ENCODE measurements around the gene TFF2. TPM values are rescaled to one million over a fixed set of nuclear protein-coding genes. Genes with fewer than 3 reads are reported as not detected.

The TFF2 gene
- polyA plus RNA-seq, 4 donors, result 0.21 to 5.0 (median 1.4) TPM; not detected in 1

DNA sequence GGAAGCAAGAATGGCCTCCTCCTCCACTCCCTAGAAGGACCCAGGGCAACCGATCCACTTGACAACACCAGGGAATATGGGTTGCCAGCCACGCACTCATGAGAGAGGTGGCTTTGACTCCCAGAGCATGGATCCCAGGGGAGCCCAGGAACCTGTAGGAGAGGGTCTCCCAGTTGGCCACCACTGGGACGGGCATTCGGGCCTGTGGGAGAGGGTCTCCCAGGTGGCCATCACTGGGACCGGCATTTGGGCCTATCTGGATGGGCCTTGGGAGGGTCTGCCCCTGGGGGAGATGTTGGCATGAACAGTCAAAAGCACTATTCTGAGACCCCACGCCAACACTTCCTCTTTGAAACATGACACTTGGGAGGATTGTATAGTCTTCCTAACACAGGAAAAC, 15.0 kb upstream of the TFF2 start:
- Histone ChIP-seq H3K36me3 (ENCODE audit: control insufficient read depth in 3 of 3, insufficient read depth in 2 of 3, low read depth in 1 of 3, low read length in 3 of 3) (peaks cover 0 to 2% (median 0%) of the 10 kb centered on the region in 3 donors), H3K4me3 (ENCODE audit: low read depth in 1 of 3, low read length in 3 of 3) (no peak overlapping the region), H3K27me3 (ENCODE audit: control insufficient read depth in 3 of 3, insufficient read depth in 3 of 3, low read length in 3 of 3) (no peaks in the 10 kb centered on the region), H3K9me3 (ENCODE audit: control insufficient read depth in 2 of 2, insufficient read depth in 1 of 2, low read depth in 1 of 2, low read length in 1 of 2) (no peaks in the 10 kb centered on the region), H3K27ac (ENCODE audit: low read depth in 1 of 3, low read length in 2 of 3) (no peak overlapping the region), H3K4me1 (ENCODE audit: control insufficient read depth in 3 of 3, insufficient read depth in 2 of 3, low read depth in 1 of 3, low read length in 2 of 3) (peaks cover 0 to 23% (median 0%) of the 10 kb centered on the region in 3 donors)
- FAIRE-seq (no peak), DNase-seq (no peak)
- 69 to 85% (median 83%) methylated on average over 6 of the region's 6 CpGs for WGBS, 3 donors

DNA sequence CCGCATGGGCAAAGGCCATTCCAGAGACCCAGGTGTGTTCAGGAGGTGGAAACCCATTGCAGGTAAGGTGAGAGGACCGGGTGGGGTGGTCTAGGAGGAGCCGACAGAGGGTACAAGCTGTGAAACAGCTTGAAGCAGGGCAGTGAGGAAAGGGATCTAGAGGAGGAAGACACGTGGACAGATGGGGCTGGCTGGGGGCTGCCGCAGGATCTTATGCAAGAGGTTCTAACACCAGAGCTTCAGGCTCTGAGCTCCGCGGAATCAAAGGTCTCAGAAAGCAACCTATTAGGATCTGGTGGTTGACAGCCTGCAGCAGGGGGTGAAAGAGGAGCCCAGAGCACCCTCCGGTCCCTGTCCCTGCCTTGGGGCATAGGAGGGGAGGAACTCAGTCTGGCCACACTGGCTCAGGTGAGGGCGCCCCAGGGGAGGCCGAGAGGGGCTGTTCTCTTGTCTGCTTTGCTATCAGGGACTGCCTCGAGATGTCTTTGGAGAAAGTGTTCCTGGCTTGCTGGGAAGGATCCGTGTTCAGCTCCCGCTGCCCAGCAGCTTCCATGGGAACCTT, 13.6 kb upstream of the TFF2 start:
- Histone ChIP-seq H3K36me3 (ENCODE audit: control insufficient read depth in 3 of 3, insufficient read depth in 2 of 3, low read depth in 1 of 3, low read length in 3 of 3) (peaks cover 0 to 2% (median 0%) of the 10 kb centered on the region in 3 donors), H3K27me3 (ENCODE audit: control insufficient read depth in 3 of 3, insufficient read depth in 3 of 3, low read length in 3 of 3) (no peaks in the 10 kb centered on the region), H3K27ac (ENCODE audit: low read depth in 1 of 3, low read length in 2 of 3) (no peak overlapping the region), H3K4me1 (ENCODE audit: control insufficient read depth in 3 of 3, insufficient read depth in 2 of 3, low read depth in 1 of 3, low read length in 2 of 3) (peaks cover 0 to 23% (median 0%) of the 10 kb centered on the region in 3 donors), H3K4me3 (ENCODE audit: low read depth in 1 of 3, low read length in 3 of 3) (no peak overlapping the region), H3K9me3 (ENCODE audit: control insufficient read depth in 2 of 2, insufficient read depth in 1 of 2, low read depth in 1 of 2, low read length in 1 of 2) (peaks cover 0 to 10% of the 10 kb centered on the region in 2 donors)
- no peak for DNase-seq
- no peak for FAIRE-seq
- WGBS, 3 donors, result 77 to 85% (median 81%) methylated on average over 13 of the region's 13 CpGs

DNA sequence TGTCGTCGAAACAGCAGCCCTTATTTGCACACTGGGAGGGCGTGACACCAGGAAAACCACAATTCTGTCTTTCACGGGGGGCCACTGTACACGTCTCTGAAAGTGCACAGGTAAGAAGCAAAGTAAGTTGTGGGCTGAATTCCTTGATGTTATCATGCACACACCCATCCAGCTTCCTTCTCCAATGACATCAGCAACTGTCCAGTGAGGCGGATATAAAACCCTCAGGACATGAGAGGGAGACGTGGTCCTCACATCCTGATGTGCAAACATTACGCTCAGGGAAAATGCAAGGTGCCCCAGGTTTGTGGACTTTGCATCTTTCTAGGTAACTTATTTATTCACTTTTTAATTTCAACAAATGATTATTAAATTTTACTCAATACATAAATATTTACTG, 12.5 kb upstream of the TFF2 start:
- H3K9me3 ChIP-seq (ENCODE audit: control insufficient read depth in 2 of 2, insufficient read depth in 1 of 2, low read depth in 1 of 2, low read length in 1 of 2), result peaks cover 0 to 10% of the 10 kb centered on the region in 2 donors
- H3K4me1 ChIP-seq (ENCODE audit: control insufficient read depth in 3 of 3, insufficient read depth in 2 of 3, low read depth in 1 of 3, low read length in 2 of 3), result peaks cover 0 to 23% (median 0%) of the 10 kb centered on the region in 3 donors
- H3K27me3 ChIP-seq (ENCODE audit: control insufficient read depth in 3 of 3, insufficient read depth in 3 of 3, low read length in 3 of 3), result no peaks in the 10 kb centered on the region
- no peak overlapping the region for H3K4me3 ChIP-seq (ENCODE audit: low read depth in 1 of 3, low read length in 3 of 3)
- FAIRE-seq, result no peak
- H3K36me3 ChIP-seq (ENCODE audit: control insufficient read depth in 3 of 3, insufficient read depth in 2 of 3, low read depth in 1 of 3, low read length in 3 of 3), result peaks cover 0 to 2% (median 0%) of the 10 kb centered on the region in 3 donors
- 27 to 44% (median 32%) methylated on average over 8 of the region's 8 CpGs for WGBS, 3 donors
- H3K27ac ChIP-seq (ENCODE audit: low read depth in 1 of 3, low read length in 2 of 3), result no peak overlapping the region
- peak; percentile 24 to 56 for DNase-seq

DNA sequence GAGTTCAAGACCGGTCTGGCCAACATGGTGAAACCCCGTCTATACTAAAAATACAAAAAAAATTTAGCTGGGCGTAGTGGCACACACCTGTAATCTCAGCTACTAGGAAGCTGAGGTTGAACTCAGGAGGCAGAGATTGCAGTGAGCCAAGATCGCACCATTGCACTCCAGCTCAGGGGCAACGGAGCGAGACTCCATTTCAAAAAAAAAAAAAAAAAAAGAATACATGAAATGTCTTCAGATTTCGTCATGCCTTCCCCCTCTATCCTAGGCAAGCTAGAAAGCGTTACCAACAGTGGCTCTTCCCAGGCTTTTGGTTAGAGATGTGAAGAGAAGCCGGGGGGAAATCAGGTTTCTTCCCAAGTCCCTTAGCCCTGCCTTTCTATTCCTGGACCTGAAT, 11.9 kb upstream of the TFF2 start:
- H3K36me3 ChIP-seq (ENCODE audit: control insufficient read depth in 3 of 3, insufficient read depth in 2 of 3, low read depth in 1 of 3, low read length in 3 of 3), result peaks cover 0 to under 1% (median 0%) of the 10 kb centered on the region in 3 donors
- DNase-seq, result no peak
- H3K4me3 ChIP-seq (ENCODE audit: low read depth in 1 of 3, low read length in 3 of 3), result no peak overlapping the region
- peaks cover 0 to 10% of the 10 kb centered on the region in 2 donors for H3K9me3 ChIP-seq (ENCODE audit: control insufficient read depth in 2 of 2, insufficient read depth in 1 of 2, low read depth in 1 of 2, low read length in 1 of 2)
- H3K27me3 ChIP-seq (ENCODE audit: control insufficient read depth in 3 of 3, insufficient read depth in 3 of 3, low read length in 3 of 3), result no peaks in the 10 kb centered on the region
- WGBS, 3 donors, result 61 to 75% (median 74%) methylated on average over 9 of the region's 9 CpGs
- FAIRE-seq, result no peak
- H3K4me1 ChIP-seq (ENCODE audit: control insufficient read depth in 3 of 3, insufficient read depth in 2 of 3, low read depth in 1 of 3, low read length in 2 of 3), result peaks cover 0 to 20% (median 0%) of the 10 kb centered on the region in 3 donors
- H3K27ac ChIP-seq (ENCODE audit: low read depth in 1 of 3, low read length in 2 of 3), result no peak overlapping the region

DNA sequence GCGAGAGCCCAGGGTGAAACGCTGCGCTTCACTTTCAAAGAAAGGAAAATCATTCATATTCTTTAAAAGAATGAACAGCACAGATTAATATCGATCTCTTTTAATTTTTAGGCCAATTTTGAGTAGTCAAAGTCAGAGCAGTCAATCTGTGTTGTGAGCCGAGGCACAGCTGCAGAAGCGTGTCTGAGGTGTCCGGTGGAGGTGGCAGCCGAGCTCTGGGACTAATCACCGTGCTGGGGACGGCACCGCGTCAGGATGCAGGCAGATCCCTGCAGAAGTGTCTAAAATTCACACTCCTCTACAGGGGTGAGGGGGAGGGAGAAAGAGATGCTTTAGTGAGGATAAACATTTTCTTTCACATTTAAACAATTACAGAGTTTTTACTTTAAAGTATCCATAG, 11.4 kb upstream of the TFF2 start:
- peaks cover 0 to 1% (median 0%) of the 10 kb centered on the region in 3 donors for H3K27me3 ChIP-seq (ENCODE audit: control insufficient read depth in 3 of 3, insufficient read depth in 3 of 3, low read length in 3 of 3)
- FAIRE-seq (no peak), DNase-seq (no peak)
- peaks cover 0 to 14% of the 10 kb centered on the region in 2 donors for H3K9me3 ChIP-seq (ENCODE audit: control insufficient read depth in 2 of 2, insufficient read depth in 1 of 2, low read depth in 1 of 2, low read length in 1 of 2)
- H3K36me3 ChIP-seq (ENCODE audit: control insufficient read depth in 3 of 3, insufficient read depth in 2 of 3, low read depth in 1 of 3, low read length in 3 of 3), result no peaks in the 10 kb centered on the region
- no peak overlapping the region for H3K4me3 ChIP-seq (ENCODE audit: low read depth in 1 of 3, low read length in 3 of 3)
- H3K4me1 ChIP-seq (ENCODE audit: control insufficient read depth in 3 of 3, insufficient read depth in 2 of 3, low read depth in 1 of 3, low read length in 2 of 3), result peaks cover 0 to 15% (median 0%) of the 10 kb centered on the region in 3 donors
- 80 to 93% (median 84%) methylated on average over 12 of the region's 12 CpGs for WGBS, 3 donors
- no peak overlapping the region for H3K27ac ChIP-seq (ENCODE audit: low read depth in 1 of 3, low read length in 2 of 3)

DNA sequence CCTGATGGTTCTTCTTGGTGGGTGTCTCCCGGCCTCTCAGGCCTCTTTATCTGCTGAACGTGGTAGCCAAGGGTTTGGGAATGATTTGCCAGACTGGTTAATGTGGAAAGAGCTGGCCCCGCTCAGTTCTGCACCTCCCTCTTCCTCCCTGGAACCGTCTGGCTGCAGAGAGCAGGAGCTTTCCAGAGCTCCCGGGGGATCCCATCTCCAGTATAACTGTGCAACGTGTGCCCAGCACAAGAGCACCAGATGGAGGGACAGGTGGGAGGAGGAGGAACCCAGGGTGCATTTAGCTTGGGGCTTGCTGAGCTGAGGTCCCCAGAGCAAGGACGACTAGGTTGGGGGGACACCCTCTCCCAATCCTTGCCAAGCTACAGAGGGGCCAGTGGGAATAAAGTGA, 10.5 kb upstream of the TFF2 start:
- DNase-seq, result no peak
- Histone ChIP-seq H3K36me3 (ENCODE audit: control insufficient read depth in 3 of 3, insufficient read depth in 2 of 3, low read depth in 1 of 3, low read length in 3 of 3) (no peaks in the 10 kb centered on the region), H3K27me3 (ENCODE audit: control insufficient read depth in 3 of 3, insufficient read depth in 3 of 3, low read length in 3 of 3) (peaks cover 0 to 2% (median 0%) of the 10 kb centered on the region in 3 donors), H3K27ac (ENCODE audit: low read depth in 1 of 3, low read length in 2 of 3) (no peak overlapping the region), H3K4me1 (ENCODE audit: control insufficient read depth in 3 of 3, insufficient read depth in 2 of 3, low read depth in 1 of 3, low read length in 2 of 3) (peaks cover 0 to 6% (median 0%) of the 10 kb centered on the region in 3 donors), H3K9me3 (ENCODE audit: control insufficient read depth in 2 of 2, insufficient read depth in 1 of 2, low read depth in 1 of 2, low read length in 1 of 2) (peaks cover 0 to 22% of the 10 kb centered on the region in 2 donors), H3K4me3 (ENCODE audit: low read depth in 1 of 3, low read length in 3 of 3) (no peak overlapping the region)
- WGBS, 3 donors, result 46 to 59% (median 56%) methylated on average over 7 of the region's 7 CpGs
- no peak for FAIRE-seq

DNA sequence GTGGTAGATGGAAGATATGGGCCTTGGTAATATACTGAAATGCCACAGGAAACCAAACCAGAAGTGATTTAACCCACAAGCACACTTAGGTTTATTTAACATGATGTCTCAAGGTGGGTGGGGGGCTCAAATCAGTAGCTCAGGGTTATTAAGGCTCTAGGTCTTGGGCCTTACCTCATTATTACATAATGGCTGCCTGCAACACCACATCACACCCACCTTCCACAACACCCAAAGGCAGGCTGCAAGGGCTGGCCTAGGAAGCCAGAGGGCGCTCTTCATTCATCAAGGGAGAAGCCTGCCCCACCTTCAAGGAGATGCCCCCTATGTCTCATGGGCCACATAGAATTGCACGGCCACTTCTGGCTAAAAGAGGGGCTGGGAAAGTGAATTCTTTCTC, 9.5 kb upstream of the TFF2 start:
- peaks cover 0 to 2% (median 0%) of the 10 kb centered on the region in 3 donors for H3K27me3 ChIP-seq (ENCODE audit: control insufficient read depth in 3 of 3, insufficient read depth in 3 of 3, low read length in 3 of 3)
- H3K9me3 ChIP-seq (ENCODE audit: control insufficient read depth in 2 of 2, insufficient read depth in 1 of 2, low read depth in 1 of 2, low read length in 1 of 2), result peaks cover 0 to 28% of the 10 kb centered on the region in 2 donors
- DNase-seq (no peak), FAIRE-seq (no peak)
- no peak overlapping the region for H3K27ac ChIP-seq (ENCODE audit: low read depth in 1 of 3, low read length in 2 of 3)
- 69 to 91% (median 70%) methylated on average over 2 of the region's 2 CpGs for WGBS, 3 donors
- no peaks in the 10 kb centered on the region for H3K4me1 ChIP-seq (ENCODE audit: control insufficient read depth in 3 of 3, insufficient read depth in 2 of 3, low read depth in 1 of 3, low read length in 2 of 3)
- H3K4me3 ChIP-seq (ENCODE audit: low read depth in 1 of 3, low read length in 3 of 3), result no peak overlapping the region
- no peaks in the 10 kb centered on the region for H3K36me3 ChIP-seq (ENCODE audit: control insufficient read depth in 3 of 3, insufficient read depth in 2 of 3, low read depth in 1 of 3, low read length in 3 of 3)

DNA sequence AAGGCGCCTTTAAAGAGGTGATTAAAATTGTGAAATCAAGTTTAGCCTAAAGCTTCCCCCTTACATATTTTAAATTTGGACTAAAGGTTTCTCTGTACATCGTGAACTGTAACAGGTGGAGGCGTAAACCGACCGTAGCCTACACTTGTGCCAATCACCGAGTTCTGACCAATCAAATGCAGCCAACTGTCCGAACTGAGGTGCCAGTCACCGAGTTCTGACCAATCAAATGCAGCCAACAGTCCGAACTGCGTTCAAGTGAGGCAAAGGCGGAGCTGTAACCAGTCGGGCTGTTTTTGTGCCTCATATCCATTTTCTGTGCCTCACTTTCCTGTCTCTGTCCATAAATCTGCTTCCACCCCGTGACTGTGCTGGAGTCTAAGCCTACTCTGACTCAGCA, 8.1 kb upstream of the TFF2 start:
- FAIRE-seq (no peak), DNase-seq (no peak)
- Histone ChIP-seq H3K9me3 (ENCODE audit: control insufficient read depth in 2 of 2, insufficient read depth in 1 of 2, low read depth in 1 of 2, low read length in 1 of 2) (peaks cover 0 to 33% of the 10 kb centered on the region in 2 donors), H3K4me3 (ENCODE audit: low read depth in 1 of 3, low read length in 3 of 3) (no peak overlapping the region), H3K4me1 (ENCODE audit: control insufficient read depth in 3 of 3, insufficient read depth in 2 of 3, low read depth in 1 of 3, low read length in 2 of 3) (no peaks in the 10 kb centered on the region), H3K36me3 (ENCODE audit: control insufficient read depth in 3 of 3, insufficient read depth in 2 of 3, low read depth in 1 of 3, low read length in 3 of 3) (no peaks in the 10 kb centered on the region), H3K27me3 (ENCODE audit: control insufficient read depth in 3 of 3, insufficient read depth in 3 of 3, low read length in 3 of 3) (peaks cover 0 to 2% (median 0%) of the 10 kb centered on the region in 3 donors), H3K27ac (ENCODE audit: low read depth in 1 of 3, low read length in 2 of 3) (no peak overlapping the region)
- 84 to 89% (median 85%) methylated on average over 13 of the region's 13 CpGs for WGBS, 3 donors

DNA sequence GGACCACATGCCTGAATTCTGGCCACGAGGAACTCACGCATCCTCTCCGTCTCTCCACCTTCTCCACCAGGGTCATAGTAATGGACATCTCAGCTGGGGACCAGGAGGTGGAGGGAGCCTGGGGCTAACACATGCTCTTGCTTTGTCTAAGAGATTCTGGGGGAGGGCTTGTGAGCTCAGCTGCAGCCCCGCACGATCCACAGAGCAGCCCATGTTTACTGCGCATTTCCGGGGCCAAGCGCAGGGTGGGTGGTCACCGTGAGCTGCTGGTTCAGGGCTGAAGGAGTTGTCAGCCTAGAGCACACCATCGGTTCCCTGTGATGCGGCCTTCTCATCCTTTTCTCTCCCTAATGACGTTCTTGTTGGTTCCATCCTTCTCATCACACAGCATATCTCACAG, 7.5 kb upstream of the TFF2 start:
- 93 to 94% (median 93%) methylated on average over 12 of the region's 12 CpGs for WGBS, 3 donors
- Histone ChIP-seq H3K4me1 (ENCODE audit: control insufficient read depth in 3 of 3, insufficient read depth in 2 of 3, low read depth in 1 of 3, low read length in 2 of 3) (no peaks in the 10 kb centered on the region), H3K4me3 (ENCODE audit: low read depth in 1 of 3, low read length in 3 of 3) (no peak overlapping the region), H3K27me3 (ENCODE audit: control insufficient read depth in 3 of 3, insufficient read depth in 3 of 3, low read length in 3 of 3) (peaks cover 0 to 2% (median 0%) of the 10 kb centered on the region in 3 donors), H3K36me3 (ENCODE audit: control insufficient read depth in 3 of 3, insufficient read depth in 2 of 3, low read depth in 1 of 3, low read length in 3 of 3) (no peaks in the 10 kb centered on the region), H3K27ac (ENCODE audit: low read depth in 1 of 3, low read length in 2 of 3) (no peak overlapping the region), H3K9me3 (ENCODE audit: control insufficient read depth in 2 of 2, insufficient read depth in 1 of 2, low read depth in 1 of 2, low read length in 1 of 2) (peaks cover 0 to 37% of the 10 kb centered on the region in 2 donors)
- no peak for DNase-seq
- FAIRE-seq, result no peak

Measured in small intestine (tissue), 7 donors.